Kidney capillary endothelial cell (primary cell): Measurements from ENCODE around the gene GUCA1A.
A peak's percentile ranks its signal among the peaks of the same experiment; 100 is the strongest.

ENCODE experiments used
- DNase-seq: peaks from one replicate; pipeline ENCODE4 v3.0.0-alpha.2; 2018; ENCODE audit warnings: low spot score

GUCA1A gene

GRCh38 chr6:42173101-42173500, at the start of gene GUCA1A:
GUCA1A (plus strand) TSS chr6:42173364; CDS start chr6:42173614, 250 bp downstream.
- no peak for DNase-seq

- DNase-seq = no peak
These were observed 49.6 kb upstream of the GUCA1A start for GRCh38 chr6:42123379-42124103.

- no peak for DNase-seq
These were observed 48.8 kb upstream of the GUCA1A start for GRCh38 chr6:42124223-42124836.

DNA sequence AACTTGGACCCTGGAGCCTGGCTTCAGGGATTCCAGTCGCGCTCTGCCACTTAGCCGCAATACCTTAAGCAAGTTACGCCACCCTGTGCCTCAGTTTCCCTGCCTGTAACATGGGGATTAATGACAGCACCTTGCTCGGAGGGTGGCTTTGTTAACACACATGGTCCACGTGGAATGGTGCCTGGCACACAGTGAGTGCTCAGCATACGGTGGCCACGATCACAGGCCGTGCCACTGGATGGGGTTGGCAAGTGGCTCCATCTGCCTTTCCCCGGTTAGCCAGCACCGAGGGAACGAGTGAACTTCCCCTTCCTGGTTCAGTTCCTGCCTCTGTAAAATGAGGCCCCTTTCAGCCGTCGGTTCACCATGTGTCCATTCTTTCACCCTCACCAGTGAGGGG, 47.9 kb upstream of the GUCA1A start:
- DNase-seq = no peak

- no peak for DNase-seq
These were observed 47.5 kb upstream of the GUCA1A start for GRCh38 chr6:42125663-42126062.

DNA sequence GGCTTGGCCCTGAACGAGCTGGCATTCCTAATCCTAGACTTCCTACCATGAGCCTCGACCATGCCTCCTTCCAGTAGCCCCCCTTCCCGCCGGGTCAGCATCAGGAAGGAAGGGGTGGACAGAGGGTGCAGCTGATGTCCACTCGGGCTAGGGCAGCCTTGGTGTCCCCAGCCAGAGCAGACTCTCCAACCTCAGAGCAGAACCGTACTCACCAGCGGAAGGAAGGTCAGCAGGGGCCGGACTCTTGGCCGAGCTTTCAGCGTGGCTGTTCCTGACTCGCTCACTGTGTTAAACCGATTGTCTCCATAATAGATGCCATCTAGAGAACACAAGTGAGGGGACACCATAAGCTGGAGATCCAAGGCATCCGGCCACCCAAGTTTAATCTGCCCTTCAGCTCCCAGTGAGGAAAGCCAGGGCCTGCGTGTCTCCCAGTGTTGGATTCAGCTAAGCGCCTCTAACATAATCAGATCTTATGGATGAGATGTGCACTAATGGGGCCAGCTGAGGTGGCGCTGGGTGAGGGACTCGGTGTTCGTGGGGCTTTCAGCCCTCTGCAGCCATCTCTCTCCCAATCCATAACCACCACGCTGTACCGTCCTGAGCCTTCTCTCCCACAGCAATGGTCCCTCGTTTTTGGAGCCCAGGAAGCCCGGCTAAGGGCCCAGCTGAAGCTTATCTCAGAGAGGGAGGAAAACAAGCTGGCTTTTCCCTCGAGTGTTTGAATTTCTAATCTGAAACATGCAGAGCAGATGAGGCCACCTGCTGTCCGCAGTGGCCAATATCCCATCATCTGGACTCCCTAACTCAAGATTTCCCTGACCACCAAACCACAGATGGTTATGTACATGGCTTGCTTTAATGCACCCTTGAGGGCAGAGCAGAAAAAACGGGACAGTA, 44.5 kb upstream of the GUCA1A start:
- no peak for DNase-seq

DNA sequence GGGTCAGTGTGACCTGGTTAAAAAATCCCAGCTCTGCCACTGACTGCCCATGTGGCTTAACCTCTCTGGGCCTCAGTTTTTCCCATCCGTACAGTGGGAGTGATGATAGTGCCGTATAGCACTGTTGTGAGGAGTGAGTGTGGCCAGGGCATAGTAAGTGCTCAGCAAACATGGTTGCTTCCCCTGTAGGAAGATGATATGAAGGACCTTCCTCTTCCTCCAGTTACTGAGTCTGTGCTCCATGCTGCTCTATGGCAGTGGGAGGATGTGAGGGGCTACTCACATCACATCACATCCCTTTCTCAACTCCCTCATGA, 43.8 kb upstream of the GUCA1A start:
- DNase-seq = no peak

- peak; percentile 59 for DNase-seq
These were observed 41.6 kb upstream of the GUCA1A start for GRCh38 chr6:42131531-42131930.

DNA sequence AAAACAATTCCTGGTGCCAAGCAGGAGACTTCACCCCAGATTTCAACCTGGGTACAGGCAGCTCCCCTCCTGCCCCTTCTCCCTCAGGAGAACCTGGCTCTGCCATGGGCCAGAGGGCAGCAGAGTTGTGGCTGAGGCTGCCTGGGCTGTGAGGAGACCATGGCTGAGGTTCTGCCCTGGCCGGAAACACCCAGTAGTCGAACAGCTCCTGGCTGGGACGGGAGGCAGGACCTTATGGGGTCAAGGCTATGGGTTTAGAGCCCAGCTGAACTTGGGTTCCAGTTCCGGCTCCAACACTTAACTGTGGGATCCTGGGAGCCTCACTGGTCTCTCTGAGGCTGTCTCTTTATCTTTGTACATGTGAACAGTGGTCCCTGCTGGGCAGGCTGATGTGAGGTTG, 39.2 kb upstream of the GUCA1A start:
- no peak for DNase-seq

- DNase-seq = no peak
These were observed 38.0 kb upstream of the GUCA1A start for GRCh38 chr6:42135161-42135560.

GRCh38 chr6:42135722-42136121, 37.4 kb upstream of the GUCA1A start:
- no peak for DNase-seq

- peak; percentile 26 for DNase-seq
These were observed 36.5 kb upstream of the GUCA1A start for GRCh38 chr6:42136508-42137193.

- no peak for DNase-seq
These were observed 35.9 kb upstream of the GUCA1A start for GRCh38 chr6:42137194-42137753.

DNA sequence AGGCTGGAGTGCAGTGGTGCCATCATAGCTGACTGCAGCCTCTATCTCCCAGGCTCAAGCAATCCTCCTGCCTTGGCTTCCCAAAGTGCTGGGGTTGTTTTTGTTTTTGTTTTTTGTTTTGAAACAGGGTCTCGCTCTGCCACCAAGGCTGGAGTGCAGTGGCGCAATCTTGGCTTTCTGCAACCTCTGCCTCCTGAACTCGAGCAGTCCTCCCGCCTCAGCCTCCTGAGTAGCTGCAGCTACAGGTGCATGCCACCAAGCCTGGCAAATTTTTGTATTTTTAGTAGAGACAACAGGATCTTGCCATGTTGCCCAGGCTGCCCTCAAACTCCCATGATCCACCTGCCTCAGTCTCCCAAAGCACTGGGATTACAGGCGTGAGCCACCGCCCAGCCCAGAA, 35.0 kb upstream of the GUCA1A start:
- DNase-seq = no peak

DNA sequence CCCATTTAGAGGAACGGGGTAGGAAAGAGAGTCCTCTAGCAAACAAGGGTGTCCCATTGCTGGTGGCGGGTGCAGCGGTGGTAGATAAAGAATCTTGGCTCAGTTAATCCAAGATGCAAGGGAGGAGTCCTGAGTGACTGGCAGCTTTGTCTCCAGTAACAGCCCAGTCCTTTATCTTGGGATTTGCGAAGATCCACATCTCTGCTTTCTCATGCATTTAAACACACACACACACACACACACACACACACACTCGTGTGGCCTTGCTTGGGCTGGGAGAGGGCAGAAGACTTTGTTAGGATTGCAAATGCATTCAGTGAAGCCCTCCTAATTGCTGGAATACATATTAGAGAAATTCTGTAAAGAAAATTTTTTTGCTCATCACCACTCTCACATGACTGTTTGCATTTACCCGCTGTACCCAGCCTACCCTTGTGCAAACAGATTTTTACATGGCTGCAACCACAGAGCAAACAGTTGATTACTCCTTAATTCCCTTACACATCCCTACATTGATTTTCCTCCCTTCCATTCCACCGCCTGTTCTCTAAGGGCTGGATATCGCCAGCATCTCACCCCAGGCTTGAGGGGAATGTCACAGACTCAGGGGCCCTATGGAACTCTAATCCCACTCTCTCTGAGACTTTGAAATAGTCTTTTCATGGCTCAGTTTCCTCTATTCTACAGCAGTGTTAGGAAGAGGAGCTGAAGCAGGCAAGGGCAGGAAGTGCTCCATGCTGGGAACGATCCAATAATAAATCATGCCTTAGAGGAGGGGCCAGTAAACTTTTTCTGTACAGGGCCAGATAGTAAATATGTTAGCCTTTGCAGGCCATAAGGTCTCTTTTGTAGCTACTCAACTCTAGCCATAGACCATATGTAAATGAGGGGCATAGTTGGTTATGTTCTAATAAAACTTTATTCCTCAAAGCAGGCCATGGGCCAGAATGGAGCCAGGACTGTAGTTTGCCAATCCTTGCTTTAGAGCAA, 34.2 kb upstream of the GUCA1A start:
- no peak for DNase-seq

DNA sequence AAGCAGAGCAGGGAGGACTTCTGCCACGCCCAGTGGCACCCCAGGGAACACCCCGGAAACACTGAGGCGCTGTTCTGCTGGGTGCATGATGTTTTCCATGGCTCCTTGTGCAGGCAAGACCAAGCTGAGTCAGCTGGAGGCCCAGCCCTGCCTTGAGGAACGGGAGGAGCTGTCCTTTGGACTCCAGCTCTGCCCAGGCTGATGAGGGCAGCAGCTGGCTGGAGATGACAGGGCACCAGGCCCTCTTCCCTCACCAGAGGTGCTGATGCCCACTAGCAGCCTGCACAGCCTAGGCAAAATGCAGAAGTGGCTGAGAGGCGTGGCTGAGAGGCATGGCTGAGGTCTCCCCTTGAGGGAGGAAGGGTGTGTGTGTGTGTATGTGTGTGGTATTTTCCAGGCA, 33.1 kb upstream of the GUCA1A start:
- DNase-seq = no peak

DNA sequence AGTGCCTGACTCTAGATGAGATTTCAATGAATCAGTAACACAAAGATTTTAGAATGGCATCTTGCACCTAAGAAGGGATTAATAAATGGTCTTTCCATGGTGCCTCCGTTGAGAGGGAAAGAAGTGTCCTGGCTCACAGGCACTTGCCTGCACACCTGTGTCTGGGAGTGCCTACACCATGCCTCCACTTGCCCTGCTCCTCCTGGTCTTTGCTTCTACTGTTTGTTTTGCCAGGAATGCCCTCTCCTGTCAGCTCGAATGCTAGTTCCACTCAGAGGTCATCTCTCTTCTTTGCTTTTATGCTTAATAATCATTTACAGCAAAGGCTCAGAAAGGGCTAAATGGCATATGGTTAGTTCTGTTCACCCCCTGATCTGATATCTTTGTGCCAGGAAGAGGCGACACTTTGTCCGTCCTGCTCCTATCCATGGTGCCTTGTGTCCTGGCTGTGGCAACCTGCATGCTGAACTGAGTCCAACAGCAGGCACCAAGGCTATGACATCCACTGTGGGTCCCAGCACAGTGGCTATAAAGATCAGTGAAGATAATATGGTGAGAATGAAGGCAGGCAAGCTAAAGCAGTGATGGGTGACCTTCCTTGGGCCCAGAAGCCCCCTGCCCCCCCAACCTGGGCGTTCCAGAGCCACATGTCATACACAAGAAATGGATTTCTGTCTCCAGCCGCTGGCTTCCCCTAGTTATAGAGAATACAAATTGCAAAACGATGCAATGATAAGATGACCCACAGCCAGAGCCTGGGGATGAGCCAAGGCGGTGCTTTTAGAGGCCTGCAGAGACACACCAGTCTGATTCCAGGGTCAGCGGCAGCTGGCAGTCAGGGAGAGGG, 32.2 kb upstream of the GUCA1A start:
- no peak for DNase-seq

- no peak for DNase-seq
These were observed 31.5 kb upstream of the GUCA1A start for GRCh38 chr6:42141603-42142117.

DNA sequence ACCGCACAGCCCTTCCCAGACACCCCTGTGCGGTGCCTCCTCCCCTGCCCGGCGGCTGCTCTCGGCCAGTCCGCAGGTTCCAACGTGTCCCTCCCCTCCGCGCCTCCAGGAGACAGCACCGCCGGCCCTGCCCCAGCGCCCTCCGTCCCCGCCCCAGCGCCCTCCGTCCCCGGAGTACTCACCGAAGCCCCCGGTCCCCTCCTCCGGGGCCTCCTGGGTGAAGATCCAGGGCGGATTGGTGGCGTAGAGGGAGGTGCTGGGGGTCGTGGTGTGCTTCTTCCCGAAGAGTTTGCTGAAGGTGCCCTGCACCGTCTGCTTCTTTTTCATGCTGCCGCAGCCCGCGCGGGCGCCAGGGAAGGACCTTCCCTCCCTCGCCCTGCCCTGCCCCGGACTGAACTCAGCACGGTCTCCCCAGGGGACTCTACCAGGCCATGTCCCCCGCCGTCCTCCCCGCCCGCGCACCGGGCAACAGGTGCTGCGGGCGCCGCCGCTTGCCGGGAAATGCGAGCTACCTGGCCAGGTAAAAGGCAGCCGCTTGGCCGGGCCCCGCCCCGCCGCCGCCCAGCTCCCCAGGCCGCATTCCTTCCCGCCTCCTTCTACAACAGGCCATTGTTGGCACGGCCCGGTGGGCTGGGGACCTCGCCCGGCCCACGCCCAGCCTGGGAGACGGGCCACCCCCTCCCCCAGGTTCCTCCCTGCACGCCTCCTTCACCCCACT, 30.9 kb upstream of the GUCA1A start, which contains the start of gene C6orf132:
TSS of gene C6orf132 (minus strand) at position 503 of the 718 bp plus-strand sequence. CDS start at position 327, 176 bp downstream.
- DNase-seq = no peak
